Measurements from ENCODE around the gene KDM4B. TPM values are rescaled to one million over a fixed set of nuclear protein-coding genes. Genes with fewer than 3 reads are reported as not detected.

Gene KDM4B
- total RNA-seq, 1 donor from 2014 or later: 153 TPM

GRCh38 chr19:4967738-4968461, 1.0 kb upstream of the KDM4B start:
- Mint-ChIP-seq H3K27ac (ENCODE audit: unreplicated experiment) (peak overlapping the region; percentile 29), H3K4me1 (ENCODE audit: low read depth, unreplicated experiment) (peaks cover 11% of the 10 kb centered on the region), H3K9me3 (ENCODE audit: unreplicated experiment) (peaks cover 14% of the 10 kb centered on the region), H3K4me3 (ENCODE audit: unreplicated experiment) (peak overlapping the region; percentile 84), H3K27me3 (ENCODE audit: unreplicated experiment) (peaks cover 17% of the 10 kb centered on the region), H3K36me3 (ENCODE audit: unreplicated experiment) (no peaks in the 10 kb centered on the region)
- TF ChIP-seq CTCF (IDR thresholded peaks at IDR 0.05; ENCODE audit: partially characterized antibody, unreplicated experiment): no peak
- DNase-seq: no peak

GRCh38 chr19:4969292-4969771, 419 bp downstream of the KDM4B start:
- no peak for TF ChIP-seq CTCF (IDR thresholded peaks at IDR 0.05; ENCODE audit: partially characterized antibody, unreplicated experiment)
- H3K9me3 Mint-ChIP-seq (ENCODE audit: unreplicated experiment): peaks cover 15% of the 10 kb centered on the region
- DNase-seq: no peak
- H3K27ac Mint-ChIP-seq (ENCODE audit: unreplicated experiment): peak overlapping the region; percentile 93
- peaks cover 15% of the 10 kb centered on the region for H3K4me1 Mint-ChIP-seq (ENCODE audit: low read depth, unreplicated experiment)
- peak overlapping the region; percentile 89 for H3K4me3 Mint-ChIP-seq (ENCODE audit: unreplicated experiment)
- H3K36me3 Mint-ChIP-seq (ENCODE audit: unreplicated experiment): no peaks in the 10 kb centered on the region
- peaks cover 17% of the 10 kb centered on the region for H3K27me3 Mint-ChIP-seq (ENCODE audit: unreplicated experiment)

GRCh38 chr19:4969772-4970531, 1.0 kb downstream of the KDM4B start:
- TF ChIP-seq CTCF (IDR thresholded peaks at IDR 0.05; ENCODE audit: partially characterized antibody, unreplicated experiment): no peak
- Mint-ChIP-seq H3K27ac (ENCODE audit: unreplicated experiment) (peak overlapping the region; percentile 93), H3K4me3 (ENCODE audit: unreplicated experiment) (peak overlapping the region; percentile 89), H3K27me3 (ENCODE audit: unreplicated experiment) (peaks cover 17% of the 10 kb centered on the region), H3K9me3 (ENCODE audit: unreplicated experiment) (peaks cover 15% of the 10 kb centered on the region), H3K4me1 (ENCODE audit: low read depth, unreplicated experiment) (peaks cover 17% of the 10 kb centered on the region), H3K36me3 (ENCODE audit: unreplicated experiment) (no peaks in the 10 kb centered on the region)
- peak; percentile 60 for DNase-seq

DNA sequence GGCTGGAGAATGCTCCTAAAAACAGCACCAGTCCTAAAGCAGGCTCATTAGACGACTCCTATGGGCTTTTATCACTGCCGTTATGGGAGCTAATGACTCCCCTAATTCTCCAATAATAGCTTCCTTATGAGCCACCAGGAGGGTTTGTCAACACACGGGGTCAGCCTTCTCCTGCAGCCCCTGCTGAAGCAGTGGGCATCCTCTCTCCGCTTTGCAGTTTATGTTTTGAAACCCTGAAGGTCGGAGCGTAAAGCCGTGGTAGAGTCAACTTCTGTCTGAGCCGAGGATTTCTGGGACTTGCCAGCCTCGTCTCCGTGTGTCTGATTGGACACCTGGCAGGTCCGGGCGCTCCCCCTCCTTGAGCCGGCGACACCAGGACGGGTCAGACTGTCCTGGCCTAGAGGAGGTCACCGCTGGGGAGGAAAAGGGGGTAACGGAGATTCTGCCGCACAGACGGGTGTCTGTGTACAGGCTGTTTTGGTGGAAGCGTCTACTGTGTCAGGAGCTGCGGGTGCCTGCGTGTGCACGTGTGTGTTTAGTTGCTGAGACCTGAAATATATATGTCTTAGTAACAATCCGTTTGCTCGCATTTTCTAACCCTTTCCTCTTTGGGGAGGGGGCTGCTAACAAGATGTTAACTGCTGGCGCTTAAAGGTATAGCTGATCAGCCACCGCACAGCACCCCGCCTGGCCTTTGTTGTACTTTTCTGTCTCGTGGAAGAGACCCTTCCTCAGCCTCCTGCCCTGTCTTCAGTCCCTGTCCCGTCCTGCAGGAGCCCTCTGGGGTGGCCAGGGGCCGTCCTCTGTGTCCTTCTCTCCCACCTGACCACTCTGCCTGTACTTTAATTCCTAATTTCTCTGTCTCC, 1.9 kb downstream of the KDM4B start:
- peaks cover 19% of the 10 kb centered on the region for H3K4me1 Mint-ChIP-seq (ENCODE audit: low read depth, unreplicated experiment)

More for the DNA sequence above, 1.9 kb downstream of the KDM4B start:
- peaks cover 17% of the 10 kb centered on the region for H3K27me3 Mint-ChIP-seq (ENCODE audit: unreplicated experiment)
- no peak for TF ChIP-seq CTCF (IDR thresholded peaks at IDR 0.05; ENCODE audit: partially characterized antibody, unreplicated experiment)
- no peaks in the 10 kb centered on the region for H3K36me3 Mint-ChIP-seq (ENCODE audit: unreplicated experiment)
- peak overlapping the region; percentile 89 for H3K4me3 Mint-ChIP-seq (ENCODE audit: unreplicated experiment)
- H3K9me3 Mint-ChIP-seq (ENCODE audit: unreplicated experiment): peaks cover 15% of the 10 kb centered on the region
- DNase-seq: no peak
- peak overlapping the region; percentile 93 for H3K27ac Mint-ChIP-seq (ENCODE audit: unreplicated experiment)

Measured in glutamatergic neuron (in vitro differentiated cells).